NCI-H1048 (cell line): Measurements from ENCODE around the gene RIMS3.
A peak's percentile ranks its signal among the peaks of the same experiment; 100 is the strongest.

Experiments used
- DNase-seq: peaks from one replicate; lab custom pipeline; 2025; lab: John Stamatoyannopoulos, UW

RIMS3 gene

DNA sequence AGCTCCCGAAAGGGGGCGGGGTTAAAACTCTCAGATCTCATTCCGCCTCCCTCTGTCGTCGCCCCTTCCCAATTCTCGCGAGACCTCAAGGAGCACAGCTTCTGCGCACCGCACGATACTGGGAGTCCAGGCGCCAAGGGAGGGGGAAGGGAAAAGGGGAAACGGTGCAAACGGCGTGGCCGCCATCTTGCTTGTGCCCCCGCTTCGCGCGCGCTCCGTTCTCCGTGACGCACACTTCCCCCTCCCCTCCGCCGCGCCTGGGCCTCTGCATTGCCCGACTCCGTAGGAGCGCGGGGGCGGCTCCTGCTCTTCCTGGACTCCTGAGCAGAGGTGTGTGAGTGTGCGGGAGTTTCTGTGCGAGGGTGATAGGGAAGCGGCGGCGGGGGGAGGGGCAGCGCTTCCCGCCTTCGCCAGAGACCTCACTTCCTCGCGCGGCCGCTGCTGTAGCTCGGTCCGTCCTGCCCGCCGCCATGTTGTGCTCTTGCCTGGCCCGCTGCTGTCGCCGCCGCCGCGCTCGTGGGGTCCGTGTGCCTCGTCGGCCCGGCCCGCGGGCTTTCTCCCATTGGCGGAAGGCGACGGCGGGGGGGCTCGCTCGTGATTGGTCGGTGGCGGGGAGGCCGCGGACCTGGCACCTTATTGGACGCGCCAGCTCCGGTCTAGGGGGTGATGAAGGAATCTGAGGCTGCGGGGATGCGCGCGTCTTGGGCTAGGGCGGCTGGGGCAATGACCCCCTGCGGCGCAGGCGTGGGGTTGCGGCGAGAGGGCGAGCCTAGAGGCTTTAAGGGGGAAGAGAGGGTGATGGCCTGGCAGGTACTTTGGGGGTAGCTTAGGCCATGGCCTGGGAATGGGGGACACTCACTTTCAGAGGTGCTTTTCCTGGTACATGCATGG lies 26.3 kb upstream of the RIMS3 start, which contains the start of gene NFYC:
TSS of gene NFYC (plus strand) at position 167 of the 891 bp plus-strand sequence. CDS start 47,140 bp downstream, outside the sequence.
- DNase-seq: peak; percentile 98

DNA sequence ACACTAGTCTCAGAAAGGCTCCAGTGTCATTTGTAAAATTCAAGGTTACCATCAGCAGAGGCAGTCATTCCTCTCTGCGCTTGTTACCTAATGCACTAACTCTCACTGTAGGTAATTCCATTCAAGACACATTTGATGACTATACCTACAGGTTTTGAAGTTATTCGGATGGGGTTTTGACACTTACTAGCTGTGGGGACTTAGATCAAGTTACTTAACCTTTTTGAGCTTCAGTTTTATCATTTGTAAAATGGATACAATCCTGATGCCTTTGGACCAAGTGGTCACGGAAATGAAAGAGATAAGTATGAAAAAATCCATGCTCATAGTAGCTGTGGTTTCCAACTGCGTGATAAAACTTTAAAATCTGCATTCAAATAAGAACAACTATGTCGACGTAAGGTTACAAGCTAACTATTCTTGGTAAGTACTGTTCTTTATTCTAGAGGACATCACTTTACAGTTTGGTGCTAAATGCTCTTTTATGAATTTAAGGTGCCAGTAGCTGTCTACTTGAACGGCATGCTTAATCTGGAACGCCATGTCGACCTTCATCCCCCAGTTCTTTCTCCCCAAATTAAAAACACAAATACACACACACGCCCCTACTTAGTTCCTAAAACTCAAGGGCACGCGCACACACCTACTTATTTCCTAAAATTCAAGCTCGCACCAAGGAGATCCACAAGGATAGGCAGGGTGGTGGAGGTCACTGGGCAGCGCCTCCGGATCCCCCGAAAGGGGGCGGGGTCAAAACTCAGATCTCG lies 25.5 kb upstream of the RIMS3 start:
- no peak for DNase-seq

DNA sequence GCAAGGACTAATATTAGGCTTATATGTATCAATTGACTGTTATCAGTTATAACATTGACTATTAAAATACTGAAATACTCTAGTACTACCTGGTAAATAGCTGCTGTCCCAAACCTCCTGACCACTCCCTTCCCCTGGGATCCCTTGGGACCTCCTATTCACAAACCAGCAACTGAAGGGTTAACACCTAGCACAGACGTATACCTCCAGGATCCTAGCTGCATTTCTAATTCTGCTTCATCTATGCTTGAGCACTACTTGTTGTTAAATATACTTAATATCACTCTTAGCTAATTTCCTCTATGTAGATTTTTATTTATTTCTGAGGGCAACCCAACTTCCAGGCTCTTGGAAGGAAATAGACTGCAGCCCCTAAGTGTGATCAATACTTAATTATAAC lies 24.3 kb upstream of the RIMS3 start:
- no peak for DNase-seq

DNA sequence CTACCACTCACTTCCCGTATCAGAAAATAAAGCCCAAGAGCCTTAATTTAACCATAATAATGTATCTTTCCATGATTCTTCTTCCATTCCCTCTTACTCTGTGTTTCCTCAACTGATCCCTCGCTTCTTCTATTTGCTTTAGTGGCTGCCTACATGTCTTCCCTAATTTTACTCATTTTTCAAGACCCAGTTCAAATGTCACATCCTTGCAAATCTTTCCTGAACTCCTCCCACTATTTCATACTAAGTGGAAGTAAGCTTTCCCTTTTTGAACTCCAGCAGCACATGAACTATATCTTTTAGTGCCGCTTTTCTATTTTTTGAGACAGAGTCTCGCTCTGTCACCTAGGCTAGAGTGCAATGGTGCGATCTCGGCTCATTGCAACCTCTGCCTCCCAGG lies 22.2 kb upstream of the RIMS3 start:
- no peak for DNase-seq

DNA sequence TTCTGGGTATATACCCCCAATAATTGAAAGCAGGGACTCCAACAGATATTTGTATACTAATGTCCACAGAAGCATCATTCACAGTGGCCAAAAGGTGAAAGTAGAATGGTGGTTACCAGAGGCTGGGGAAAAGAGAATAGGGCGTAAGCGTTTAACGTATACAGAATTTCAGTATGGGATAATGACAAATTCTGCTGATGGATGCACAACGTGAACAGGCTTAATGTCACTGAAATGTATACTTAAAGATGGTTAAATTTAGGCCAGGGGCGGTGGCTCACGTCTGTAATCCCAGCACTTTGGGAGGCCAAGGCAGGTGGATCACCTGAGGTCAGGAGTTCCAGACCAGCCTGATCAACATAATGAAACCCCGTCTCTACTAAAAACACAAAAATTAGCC lies 21.6 kb upstream of the RIMS3 start:
- DNase-seq: no peak

DNA sequence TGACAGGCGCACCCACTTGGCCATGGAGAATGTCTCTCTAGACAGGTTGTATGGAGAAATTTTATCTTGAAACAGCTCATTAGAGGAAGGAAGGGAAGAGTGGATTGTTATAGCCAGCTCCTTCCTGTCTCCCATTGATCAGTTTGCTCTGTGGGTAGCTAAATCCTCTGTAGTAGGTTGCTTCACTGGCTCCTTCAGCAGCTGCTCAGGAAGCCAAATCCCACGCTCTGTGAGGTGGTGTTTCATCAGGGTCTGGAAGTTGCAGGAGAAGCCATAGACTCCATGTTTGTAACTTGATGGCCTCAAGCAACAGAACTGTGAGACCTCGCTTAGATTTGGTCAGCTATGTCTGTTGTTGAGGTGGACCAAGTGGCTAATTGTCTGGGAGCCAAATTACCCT lies 19.2 kb upstream of the RIMS3 start:
- no peak for DNase-seq

DNA sequence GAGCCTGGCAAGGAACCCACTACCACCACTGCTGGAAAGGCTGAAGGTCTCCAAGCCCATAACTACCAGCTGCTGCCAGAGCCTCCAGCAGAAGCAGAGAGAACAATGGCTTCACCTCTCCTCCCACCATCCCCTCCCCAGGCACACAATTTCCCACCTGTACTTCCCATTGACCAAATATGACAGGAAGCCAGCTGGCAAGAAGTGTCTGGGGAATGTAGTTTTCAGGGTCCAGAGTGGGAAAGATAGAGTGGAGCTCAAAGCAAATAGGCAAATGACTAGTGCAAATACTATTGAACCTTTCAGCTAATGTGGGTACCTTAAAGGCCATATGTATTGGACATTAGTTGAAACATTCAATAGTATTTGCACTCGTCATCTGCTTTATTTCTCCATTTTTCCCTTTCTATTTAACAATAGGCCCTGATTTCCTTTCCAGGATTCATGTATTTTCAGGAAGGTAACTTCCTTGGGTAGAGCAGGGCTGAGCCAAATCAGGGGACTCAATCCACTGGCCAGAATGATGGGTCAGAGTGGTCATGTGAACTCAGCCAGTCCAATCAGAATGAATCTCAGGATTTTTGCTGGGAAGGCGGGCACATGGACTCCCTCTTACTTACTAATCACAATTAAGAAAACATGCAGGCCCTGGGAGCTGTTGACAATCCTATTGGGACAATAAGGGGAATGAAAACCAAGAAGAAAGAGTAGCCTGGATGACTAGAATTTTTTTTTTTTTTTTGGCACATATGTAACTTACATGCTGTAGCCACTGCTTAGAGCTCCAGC lies 13.9 kb upstream of the RIMS3 start:
- DNase-seq: no peak

DNA sequence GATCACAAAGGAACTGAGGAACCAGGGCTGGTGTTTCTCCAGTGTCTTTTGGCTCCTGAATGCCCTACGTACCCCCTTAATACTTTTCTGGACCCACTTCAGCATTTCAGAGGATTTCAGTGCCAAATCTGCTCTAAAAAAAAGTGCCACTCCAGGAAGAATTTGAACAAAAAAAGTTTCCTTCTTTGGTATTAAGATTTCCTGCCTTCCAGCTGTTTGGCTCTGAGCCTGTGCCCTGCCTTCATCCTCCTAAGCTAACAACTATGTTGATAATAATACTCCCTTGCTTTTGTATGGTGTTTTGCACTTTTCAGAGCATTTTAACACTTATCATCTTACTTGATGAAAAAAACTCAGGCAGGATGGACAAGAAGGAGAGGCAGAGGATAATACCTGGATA lies 11.0 kb upstream of the RIMS3 start:
- DNase-seq: no peak

DNA sequence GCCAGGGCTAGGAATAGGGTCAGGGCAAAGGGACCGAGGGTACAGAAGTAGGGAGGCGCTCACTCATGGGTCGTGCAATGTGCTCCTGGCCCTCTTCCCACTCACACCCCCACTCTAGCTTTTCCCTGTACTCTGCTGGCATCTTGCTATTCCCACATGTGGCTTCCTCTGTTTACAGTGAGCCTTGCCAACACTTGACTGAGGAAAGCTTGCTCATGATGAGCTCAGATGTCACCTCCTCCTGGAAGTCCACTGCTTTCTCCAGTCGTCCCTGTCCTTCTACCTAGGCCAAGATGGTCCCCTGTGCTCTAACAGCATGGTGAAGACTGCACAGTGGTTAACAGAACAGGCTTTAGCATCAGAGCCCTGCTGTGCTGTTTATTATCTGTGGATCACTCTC lies 8.0 kb upstream of the RIMS3 start:
- DNase-seq: no peak

DNA sequence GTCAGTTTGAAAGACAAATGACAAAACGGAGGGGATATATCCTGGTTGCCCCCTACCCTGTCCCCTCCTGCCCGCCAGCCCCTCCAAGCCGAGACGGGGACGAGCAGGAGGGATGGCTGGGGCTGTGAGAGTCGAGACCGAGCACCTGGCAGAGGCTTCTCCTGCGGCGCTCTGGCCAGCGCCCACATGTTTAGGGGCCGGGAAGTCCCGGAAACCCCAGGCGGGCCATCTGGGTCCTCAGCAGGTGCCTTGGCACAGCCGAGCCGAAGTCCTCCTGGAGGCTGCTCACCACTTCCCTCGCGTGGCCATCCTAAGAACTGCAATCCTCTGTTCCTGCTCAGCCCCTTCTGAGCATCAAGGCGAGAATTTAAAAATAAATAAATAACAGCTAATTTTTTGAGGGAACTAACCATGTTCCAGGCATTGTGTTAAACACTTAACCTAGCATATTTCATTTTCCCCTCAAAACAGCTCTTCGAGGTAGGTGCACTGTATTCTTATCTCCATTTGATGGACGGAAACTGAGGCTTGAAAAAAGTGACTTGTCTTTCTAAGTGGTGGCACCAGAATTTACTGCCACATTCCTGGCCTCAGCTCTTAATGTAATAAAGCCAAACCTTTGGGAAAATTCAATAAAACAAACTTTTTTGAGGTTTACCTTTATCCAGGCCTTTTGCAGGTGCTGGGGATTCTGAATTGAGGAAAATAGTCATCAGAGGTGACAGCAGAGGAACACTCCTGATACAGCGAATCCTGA lies 3.5 kb upstream of the RIMS3 start:
- DNase-seq: peak; percentile 62

DNA sequence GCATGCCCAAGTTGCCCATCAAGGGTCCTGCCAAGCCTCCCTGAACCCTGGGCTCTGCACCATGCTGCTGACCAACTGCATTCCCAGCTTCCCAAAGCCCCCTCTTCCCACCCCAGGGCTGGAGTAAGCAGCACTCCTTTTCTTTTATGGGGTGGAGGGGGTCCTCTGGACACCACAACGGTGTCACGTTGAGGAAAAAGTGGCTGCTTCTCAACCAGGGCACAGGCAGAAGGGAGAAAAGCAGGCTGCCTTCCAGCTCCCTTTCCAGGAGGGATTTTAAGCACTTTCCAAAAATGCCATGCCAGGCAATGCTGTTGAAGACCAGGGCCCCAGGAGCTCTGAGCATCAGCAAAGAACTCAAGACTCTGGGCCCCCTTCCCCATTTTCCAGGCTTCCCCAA lies 691 bp downstream of the RIMS3 start:
- no peak for DNase-seq

DNA sequence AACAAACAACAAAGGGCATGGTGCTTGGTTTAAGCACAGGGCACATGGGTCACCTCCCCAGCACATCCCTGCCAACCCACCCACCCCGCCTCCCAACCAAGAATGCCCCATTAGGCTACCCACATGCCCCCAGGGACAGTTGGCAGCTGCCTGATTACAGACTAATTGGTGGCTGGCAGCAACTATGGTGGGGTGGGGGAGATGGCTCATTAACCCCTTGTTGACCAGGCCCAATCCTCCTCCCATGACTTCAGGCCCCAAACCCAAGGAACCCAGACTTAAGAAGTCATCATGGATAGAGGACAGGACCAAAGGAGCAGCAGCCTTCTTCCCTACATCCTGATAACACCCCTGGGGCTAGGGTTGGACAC lies 1.3 kb downstream of the RIMS3 start:
- DNase-seq: no peak

DNA sequence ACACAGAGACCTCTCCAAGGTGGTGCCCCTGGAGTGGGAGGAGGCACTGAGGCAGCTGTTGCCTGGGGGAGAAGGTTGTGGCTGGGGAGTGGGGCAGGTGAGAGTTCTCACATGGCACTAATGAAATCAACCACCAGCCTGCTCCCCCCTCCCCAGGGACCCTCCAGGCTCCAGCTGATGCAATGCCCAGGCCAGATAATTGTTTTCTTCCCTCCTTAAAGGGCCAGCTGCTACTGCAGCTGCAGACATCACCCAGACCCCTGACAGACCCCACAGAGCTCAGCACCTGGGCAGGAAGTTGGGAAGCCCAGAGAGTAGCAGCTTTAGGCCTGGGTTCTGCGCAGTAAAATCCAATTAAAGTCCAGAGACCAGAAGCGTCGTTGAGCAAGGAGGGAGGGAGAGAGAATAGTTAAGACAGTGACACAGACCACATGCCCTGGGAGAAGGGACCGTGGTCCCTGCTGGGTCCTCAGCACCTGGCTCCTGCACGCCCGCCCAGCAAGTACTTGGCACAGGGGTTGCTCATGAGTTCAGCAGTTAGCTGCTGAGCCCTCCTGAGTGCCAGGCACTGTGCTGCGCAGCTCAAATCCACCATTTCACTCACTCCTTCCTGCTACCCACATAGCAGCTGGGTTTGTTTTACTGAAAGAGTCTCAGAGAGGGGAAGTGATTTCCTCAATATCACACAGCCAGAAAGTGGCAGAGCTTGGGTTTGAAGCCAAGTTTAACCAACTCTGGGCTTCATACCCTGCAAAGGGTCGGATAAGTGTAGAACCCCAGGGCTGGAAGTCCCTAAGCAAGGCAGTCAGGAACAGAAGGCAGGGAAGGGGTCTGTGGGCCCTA lies 1.9 kb downstream of the RIMS3 start:
- DNase-seq: no peak

DNA sequence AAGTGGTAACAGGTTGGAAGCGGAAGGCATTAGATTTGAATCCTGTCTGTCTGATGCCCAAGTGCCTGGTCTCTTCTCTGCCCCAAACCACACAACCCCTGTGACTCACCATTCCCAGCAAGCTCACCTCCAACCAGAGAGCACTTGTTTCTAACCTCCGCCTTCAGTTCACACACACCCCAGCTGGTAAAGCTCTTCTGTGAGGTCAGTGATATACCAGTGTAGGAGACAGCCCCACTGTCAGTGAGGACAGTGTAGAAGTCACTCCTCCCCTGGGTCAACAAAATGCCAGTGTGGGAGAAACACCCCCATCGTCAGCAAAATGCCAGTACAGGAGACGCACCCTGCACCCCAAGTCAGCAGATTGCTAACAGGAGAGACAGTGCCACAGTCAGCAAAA lies 2.6 kb downstream of the RIMS3 start:
- no peak for DNase-seq

DNA sequence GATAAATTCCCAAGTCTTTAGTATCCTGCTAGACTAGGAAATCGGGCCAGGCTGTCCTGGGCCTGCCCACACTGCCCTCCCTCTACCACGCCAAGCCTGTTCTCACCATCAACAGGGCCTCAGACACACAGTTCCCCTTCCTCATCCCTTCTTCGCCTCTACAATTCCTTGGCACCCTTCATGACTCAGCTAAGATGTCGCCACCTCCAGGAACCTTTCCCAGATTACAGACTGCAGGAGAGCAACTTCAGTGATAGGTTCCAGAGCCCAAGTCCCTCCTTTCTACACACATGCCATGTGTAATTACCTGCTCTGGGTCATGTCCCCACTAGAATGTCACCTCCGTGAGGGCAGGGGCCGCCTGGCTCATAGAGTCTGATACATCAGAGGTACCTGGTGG lies 3.3 kb downstream of the RIMS3 start:
- no peak for DNase-seq

DNA sequence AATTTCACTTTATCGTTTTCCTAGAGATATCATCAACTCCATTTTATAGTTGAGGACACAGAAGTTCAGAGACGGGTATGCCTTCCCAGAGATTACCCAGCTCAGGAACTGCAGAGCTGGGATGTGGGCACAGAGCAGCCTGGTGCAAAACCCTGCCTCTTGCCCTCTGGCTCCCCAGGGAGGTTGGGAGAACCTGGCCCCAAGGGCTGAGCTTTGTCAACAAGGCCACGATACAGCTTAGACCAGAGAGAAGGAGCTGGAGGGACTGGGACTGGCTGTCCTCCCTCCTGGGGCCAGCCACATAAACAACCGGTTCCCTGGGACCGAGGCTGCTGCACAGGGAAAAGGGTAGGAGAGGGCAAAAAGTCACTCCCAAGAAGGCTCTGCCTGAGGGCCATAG lies 3.8 kb downstream of the RIMS3 start:
- DNase-seq: no peak

DNA sequence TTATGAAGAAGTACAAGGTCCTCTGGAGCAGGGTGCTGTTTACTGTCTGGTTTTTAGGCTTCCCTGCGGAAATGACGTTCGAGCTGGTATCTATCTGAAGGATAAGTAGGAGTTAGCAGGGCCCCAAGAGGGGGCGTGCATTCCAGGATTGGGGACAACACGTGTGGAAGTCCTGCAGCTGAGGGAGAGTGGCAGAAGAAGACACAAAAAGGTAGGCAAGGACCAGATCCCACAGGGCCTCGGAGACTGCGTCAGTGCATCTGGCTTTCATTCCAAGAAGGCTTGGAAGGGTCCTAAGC lies 5.9 kb downstream of the RIMS3 start:
- DNase-seq: no peak

DNA sequence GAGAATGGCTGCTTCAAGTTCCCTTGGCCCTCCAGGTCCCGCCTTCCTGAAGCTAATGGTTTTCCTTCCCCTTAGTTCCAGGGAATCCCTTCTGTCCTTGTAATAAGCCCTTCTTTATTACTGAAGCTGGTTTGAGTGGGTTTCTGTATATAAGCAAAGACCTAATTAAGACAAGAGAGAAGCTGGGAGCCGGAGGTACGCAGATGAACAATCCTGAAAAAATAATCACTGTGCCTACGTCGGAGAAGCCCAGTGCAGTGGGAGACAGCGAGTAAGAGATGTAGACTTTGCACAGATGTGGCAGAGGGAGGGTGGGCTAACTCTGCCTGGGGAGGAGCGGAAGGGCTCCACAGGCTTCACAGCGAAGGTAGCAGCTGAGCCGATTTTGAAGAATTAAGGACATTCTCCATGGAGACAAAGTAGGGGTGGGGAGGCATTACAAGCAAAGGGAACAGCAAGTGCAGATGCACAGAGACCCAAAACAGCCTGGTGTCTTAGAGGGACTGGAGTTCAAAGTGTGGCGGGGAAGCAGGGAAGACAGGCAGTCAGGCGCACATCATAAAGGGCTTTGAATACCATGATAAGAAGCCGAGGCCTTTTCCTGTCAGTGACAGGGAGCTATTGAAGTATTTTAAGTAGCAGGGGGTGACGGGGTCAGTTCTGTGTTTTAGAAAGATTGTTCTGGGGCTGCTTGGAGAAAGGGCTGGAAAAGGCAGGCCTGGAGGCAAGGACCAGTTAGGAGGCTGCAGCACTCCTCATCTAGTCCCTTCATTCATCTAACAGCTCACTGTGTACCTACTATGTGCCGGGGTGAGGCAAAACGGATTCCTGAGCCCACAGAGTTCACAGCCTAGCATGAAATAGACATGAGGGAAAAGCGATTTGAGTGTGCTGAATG lies 6.5 kb downstream of the RIMS3 start:
- DNase-seq: no peak

DNA sequence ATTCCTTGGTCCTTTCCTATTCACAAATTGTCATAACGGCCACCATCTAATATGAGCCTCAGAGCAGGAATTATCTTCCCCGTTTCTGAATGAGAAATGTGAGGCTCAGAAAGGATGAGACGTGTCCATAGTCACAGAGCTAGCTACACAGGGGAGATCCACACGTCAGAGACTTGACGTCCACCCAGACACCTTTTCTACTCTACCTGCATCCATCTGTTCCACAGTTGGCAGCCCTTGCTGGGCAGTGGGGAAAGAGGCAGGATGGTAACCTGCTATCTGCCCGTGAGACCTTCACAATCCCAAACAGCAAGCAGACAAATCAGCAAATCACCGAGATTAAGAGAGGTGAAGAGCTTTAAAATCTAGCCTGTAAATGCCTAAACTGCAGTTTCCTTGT lies 8.4 kb downstream of the RIMS3 start:
- DNase-seq: no peak
